Subcutaneous abdominal adipose tissue (tissue), 5 donors: Measurements from ENCODE around the gene ABHD11.

Source experiments
- H3K27ac ChIP-seq: one replicate; pipeline ENCODE4 v1.7.0; 2013; ENCODE audit warnings: low read depth, mild to moderate bottlenecking, inconsistent platforms, low read length, moderate library complexity
- H3K27me3 ChIP-seq, 5 donors: one replicate each; pipeline ENCODE4 v1.7.0; 2013; ENCODE audit warnings: low read length in 5 of 5, inconsistent platforms in 1 of 5; ENCODE audit not compliant: control insufficient read depth in 5 of 5, insufficient read depth in 4 of 5
- H3K36me3 ChIP-seq, 5 donors: one replicate each; pipeline ENCODE4 v1.7.0; 2013; ENCODE audit warnings: low read length in 5 of 5; ENCODE audit not compliant: control insufficient read depth in 5 of 5, insufficient read depth in 5 of 5
- H3K4me1 ChIP-seq, 5 donors: one replicate each; pipeline ENCODE4 v1.7.0; 2013; ENCODE audit warnings: low read length in 5 of 5, mild to moderate bottlenecking in 3 of 5, moderate library complexity in 1 of 5; ENCODE audit not compliant: control insufficient read depth in 5 of 5, insufficient read depth in 5 of 5
- H3K4me3 ChIP-seq, 5 donors: one replicate each; pipeline ENCODE4 v1.7.0; 2013; ENCODE audit warnings: low read length in 5 of 5, low read depth in 1 of 5
- H3K9ac ChIP-seq, 5 donors: one replicate each; pipeline ENCODE4 v1.7.0; 2013; ENCODE audit warnings: low read length in 5 of 5, mild to moderate bottlenecking in 4 of 5, moderate library complexity in 3 of 5
- H3K9me3 ChIP-seq, 5 donors: one replicate each; pipeline ENCODE4 v1.7.0; 2013; ENCODE audit warnings: low read length in 5 of 5; ENCODE audit not compliant: control insufficient read depth in 5 of 5
- donor health status: healthy.
- donor health status: healthy.
- donor health status: healthy.
- donor health status: healthy.
- donor health status: healthy.

Gene ABHD11

GRCh38 chr7:73688288-73688687, 50.3 kb downstream of the ABHD11 start:
- H3K4me1 ChIP-seq: peaks cover 0 to 8% (median 7%) of the 10 kb centered on the region in 5 donors
- no peak overlapping the region for H3K4me3 ChIP-seq
- H3K36me3 ChIP-seq: peaks cover 4 to 64% (median 50%) of the 10 kb centered on the region in 5 donors
- no peak overlapping the region for H3K9ac ChIP-seq
- no peaks in the 10 kb centered on the region for H3K9me3 ChIP-seq
- no peak overlapping the region for H3K27ac ChIP-seq
- no peaks in the 10 kb centered on the region for H3K27me3 ChIP-seq
